HL-60 (cell line): ENCODE measurements around the gene GALK1.

Experiments
- DNase-seq, 2 experiments: peaks; one replicate each; pipeline ENCODE4 v3.0.0-alpha.2; 2010 to 2020; ENCODE audit warnings: low read depth in 1 of 2, low spot score in 1 of 2
- H3K27ac ChIP-seq: fragments of 250-450 bp; sonication (Bioruptor Pico); replicated peaks from 2 replicates; pipeline ENCODE4 v1.5.1; 2020; ENCODE audit warnings: mild to moderate bottlenecking, moderate library complexity
- H3K27me3 ChIP-seq: fragments of 250-450 bp; sonication (Bioruptor Pico); 2 replicates; pipeline ENCODE4 v1.5.1; 2021; ENCODE audit warnings: mild to moderate bottlenecking, moderate library complexity; ENCODE audit not compliant: insufficient read depth, poor library complexity, severe bottlenecking
- H3K4me3 ChIP-seq: replicated peaks from 2 replicates; pipeline ENCODE4 v1.5.1; 2011; ENCODE audit warnings: mild to moderate bottlenecking, control low read depth, low read length; ENCODE audit not compliant: insufficient read depth
- GABPA ChIP-seq: IDR thresholded peaks from 2 replicates; pipeline ENCODE4 v1.6.1; 2012; ENCODE audit warnings: low read depth
- POLR2AphosphoS5 ChIP-seq: IDR thresholded peaks from 2 replicates; pipeline ENCODE4 v1.6.1; 2012; ENCODE audit warnings: low read depth
- SPI1 ChIP-seq: IDR thresholded peaks from 2 replicates; pipeline ENCODE4 v1.6.1; 2012; ENCODE audit warnings: low read depth, mild to moderate bottlenecking, borderline replicate concordance
- TF ChIP-seq, protein P1 (sequence below): IDR thresholded peaks from one replicate; pipeline ENCODE4 v1.5.1; 2011; ENCODE audit warnings: low read length, control low read depth, inconsistent platforms; ENCODE audit not compliant: insufficient read depth
- TF ChIP-seq, protein P2 (sequence below): IDR thresholded peaks from 2 replicates; pipeline ENCODE4 v1.6.1; 2012; ENCODE audit warnings: low read depth; ENCODE audit not compliant: insufficient replicate concordance

Gene GALK1

GRCh38 chr17:75763613-75764416 is 1.2 kb downstream of the GALK1 start:
- TF ChIP-seq, protein P1, sequence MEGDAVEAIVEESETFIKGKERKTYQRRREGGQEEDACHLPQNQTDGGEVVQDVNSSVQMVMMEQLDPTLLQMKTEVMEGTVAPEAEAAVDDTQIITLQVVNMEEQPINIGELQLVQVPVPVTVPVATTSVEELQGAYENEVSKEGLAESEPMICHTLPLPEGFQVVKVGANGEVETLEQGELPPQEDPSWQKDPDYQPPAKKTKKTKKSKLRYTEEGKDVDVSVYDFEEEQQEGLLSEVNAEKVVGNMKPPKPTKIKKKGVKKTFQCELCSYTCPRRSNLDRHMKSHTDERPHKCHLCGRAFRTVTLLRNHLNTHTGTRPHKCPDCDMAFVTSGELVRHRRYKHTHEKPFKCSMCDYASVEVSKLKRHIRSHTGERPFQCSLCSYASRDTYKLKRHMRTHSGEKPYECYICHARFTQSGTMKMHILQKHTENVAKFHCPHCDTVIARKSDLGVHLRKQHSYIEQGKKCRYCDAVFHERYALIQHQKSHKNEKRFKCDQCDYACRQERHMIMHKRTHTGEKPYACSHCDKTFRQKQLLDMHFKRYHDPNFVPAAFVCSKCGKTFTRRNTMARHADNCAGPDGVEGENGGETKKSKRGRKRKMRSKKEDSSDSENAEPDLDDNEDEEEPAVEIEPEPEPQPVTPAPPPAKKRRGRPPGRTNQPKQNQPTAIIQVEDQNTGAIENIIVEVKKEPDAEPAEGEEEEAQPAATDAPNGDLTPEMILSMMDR = no peak
- TF ChIP-seq SPI1 (no peak), POLR2AphosphoS5 (no peak), GABPA (no peak)
- TF ChIP-seq, protein P2, sequence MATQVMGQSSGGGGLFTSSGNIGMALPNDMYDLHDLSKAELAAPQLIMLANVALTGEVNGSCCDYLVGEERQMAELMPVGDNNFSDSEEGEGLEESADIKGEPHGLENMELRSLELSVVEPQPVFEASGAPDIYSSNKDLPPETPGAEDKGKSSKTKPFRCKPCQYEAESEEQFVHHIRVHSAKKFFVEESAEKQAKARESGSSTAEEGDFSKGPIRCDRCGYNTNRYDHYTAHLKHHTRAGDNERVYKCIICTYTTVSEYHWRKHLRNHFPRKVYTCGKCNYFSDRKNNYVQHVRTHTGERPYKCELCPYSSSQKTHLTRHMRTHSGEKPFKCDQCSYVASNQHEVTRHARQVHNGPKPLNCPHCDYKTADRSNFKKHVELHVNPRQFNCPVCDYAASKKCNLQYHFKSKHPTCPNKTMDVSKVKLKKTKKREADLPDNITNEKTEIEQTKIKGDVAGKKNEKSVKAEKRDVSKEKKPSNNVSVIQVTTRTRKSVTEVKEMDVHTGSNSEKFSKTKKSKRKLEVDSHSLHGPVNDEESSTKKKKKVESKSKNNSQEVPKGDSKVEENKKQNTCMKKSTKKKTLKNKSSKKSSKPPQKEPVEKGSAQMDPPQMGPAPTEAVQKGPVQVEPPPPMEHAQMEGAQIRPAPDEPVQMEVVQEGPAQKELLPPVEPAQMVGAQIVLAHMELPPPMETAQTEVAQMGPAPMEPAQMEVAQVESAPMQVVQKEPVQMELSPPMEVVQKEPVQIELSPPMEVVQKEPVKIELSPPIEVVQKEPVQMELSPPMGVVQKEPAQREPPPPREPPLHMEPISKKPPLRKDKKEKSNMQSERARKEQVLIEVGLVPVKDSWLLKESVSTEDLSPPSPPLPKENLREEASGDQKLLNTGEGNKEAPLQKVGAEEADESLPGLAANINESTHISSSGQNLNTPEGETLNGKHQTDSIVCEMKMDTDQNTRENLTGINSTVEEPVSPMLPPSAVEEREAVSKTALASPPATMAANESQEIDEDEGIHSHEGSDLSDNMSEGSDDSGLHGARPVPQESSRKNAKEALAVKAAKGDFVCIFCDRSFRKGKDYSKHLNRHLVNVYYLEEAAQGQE = no peak
- peak overlapping the region; percentile 78 for H3K27ac ChIP-seq
- DNase-seq = no peak
- peak overlapping the region; percentile 80 for H3K4me3 ChIP-seq
- no peaks in the 10 kb centered on the region for H3K27me3 ChIP-seq

GRCh38 chr17:75763269-75763607 is 1.8 kb downstream of the GALK1 start:
- TF ChIP-seq SPI1 (no peak), GABPA (no peak), POLR2AphosphoS5 (no peak)
- TF ChIP-seq, protein P1 = no peak
- TF ChIP-seq, protein P2 = no peak
- DNase-seq = no peak
- no peak overlapping the region for H3K4me3 ChIP-seq
- H3K27me3 ChIP-seq = no peaks in the 10 kb centered on the region
- H3K27ac ChIP-seq = no peak overlapping the region

- Histone ChIP-seq H3K4me3 (no peak overlapping the region), H3K27me3 (no peaks in the 10 kb centered on the region), H3K27ac (no peak overlapping the region)
Observed at GRCh38 chr17:75762513-75763268, 2.3 kb downstream of the GALK1 start.

More at GRCh38 chr17:75762513-75763268, 2.3 kb downstream of the GALK1 start:
- DNase-seq = no peak
- no peak for TF ChIP-seq POLR2AphosphoS5
- no peak for TF ChIP-seq GABPA
- TF ChIP-seq, protein P2 = no peak
- TF ChIP-seq, protein P1 = no peak
- no peak for TF ChIP-seq SPI1
